GM04504 (cell line): ENCODE data around the gene EEF1AKMT3.

Experiments used
- DNase-seq: peaks from one replicate; pipeline ENCODE4 v3.0.0-alpha.2; 2012; ENCODE audit warnings: low read depth

EEF1AKMT3 gene

DNA sequence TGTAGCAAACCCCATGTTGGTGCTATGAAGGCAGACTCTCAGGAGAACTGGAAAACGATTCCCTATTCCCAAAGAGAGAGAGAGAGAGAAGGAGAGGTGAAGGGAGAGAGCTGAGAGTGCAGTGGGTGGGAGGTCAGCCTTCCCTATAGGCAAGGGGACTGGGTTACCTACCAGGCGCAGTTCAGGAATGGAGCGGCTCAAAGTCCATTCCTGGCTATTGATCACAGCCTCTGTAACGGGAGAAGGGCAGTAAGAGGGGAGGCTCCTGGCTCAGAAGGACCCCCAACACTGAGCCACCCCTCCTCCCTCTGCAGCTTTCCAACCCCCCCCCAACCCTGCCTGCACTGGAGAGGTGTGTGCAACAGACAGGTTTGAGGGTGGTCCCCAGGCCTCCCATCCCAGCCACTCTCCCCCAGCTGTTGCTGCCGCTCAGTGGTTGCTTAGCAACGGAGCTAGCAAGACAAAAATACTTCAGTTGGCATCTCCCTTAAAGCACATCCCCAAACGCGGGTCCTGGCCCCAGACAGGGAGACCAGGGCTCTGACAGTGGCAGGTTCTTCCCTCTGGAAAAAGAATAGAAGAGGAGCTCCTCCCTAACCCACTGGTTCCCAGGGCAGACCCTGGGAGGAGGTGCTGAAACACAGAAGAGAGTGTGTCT, 37.1 kb upstream of the EEF1AKMT3 start:
- DNase-seq: no peak

- DNase-seq: no peak
These were observed 36.3 kb upstream of the EEF1AKMT3 start for GRCh38 chr12:57735952-57736740.

DNA sequence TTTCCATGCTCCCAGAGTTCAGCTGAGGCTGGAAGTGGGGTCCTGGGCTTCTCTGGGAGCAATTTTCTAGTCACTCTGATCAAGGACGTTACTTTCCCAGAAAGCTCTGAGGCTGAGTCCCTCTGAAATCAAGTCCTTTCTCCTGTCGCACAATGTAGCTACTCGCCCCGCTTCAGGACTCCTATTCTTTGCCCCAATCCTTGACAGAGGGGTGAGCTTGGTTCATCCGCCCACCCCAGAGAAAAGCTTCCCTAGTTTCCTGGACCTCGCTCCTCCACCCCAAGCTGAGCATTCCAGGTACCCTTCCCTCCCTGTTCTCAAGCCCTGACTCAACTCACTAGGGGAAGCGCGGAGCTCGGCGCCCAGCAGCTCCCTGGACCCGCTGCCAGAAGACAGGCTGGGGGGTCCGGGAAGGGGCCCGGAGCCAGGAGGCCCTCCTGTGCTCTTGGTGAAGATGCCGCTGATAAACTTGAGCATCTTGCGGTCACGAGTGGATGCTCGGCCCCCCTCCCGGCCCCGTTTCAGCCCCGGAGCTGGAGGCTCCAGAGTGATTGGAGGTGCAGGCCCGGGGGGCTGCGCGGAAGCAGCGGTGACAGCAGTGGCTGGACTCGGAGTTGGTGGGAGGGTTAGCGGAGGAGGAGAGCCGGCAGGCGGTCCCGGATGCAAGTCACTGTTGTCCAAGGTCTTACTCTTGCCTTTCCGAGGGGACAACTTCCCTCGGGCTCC, 35.5 kb upstream of the EEF1AKMT3 start:
- no peak for DNase-seq

GRCh38 chr12:57737467-57738460, 34.6 kb upstream of the EEF1AKMT3 start:
- DNase-seq: no peak

DNA sequence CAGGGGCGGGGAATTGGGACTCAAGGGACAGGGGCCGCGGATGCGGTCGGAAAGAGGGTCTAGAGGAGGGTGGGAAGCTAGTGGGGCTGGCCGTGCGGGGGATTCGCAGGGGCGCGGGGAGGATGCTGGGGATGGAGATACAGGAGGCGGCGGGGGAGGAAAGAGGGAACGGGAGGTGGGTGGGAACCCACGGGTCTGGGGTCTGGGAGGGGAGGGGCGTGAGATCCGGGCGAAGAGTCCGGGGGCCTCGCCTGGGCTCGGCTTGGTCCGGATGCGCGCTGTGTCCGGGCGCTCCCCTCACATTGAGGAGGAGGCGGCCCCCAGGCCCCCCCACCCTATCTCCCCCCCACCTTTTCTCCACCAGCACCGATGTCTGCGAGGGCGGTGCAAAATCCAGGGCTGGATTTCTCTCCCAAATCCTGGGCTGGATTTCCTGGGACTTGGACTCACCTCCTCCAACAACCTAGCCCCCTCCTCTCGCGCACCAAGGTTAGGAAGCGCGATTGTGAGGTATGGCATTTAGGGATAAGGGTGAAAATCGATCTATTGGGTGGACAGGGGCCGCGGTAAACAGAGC, 33.7 kb upstream of the EEF1AKMT3 start, which contains the start of gene AGAP2:
AGAP2 (minus strand) TSS at position 82 of the 577 bp plus-strand sequence. CDS start 496 bp downstream, outside the sequence.
- no peak for DNase-seq

- no peak for DNase-seq
These were observed 33.0 kb upstream of the EEF1AKMT3 start for GRCh38 chr12:57739387-57739786.

DNA sequence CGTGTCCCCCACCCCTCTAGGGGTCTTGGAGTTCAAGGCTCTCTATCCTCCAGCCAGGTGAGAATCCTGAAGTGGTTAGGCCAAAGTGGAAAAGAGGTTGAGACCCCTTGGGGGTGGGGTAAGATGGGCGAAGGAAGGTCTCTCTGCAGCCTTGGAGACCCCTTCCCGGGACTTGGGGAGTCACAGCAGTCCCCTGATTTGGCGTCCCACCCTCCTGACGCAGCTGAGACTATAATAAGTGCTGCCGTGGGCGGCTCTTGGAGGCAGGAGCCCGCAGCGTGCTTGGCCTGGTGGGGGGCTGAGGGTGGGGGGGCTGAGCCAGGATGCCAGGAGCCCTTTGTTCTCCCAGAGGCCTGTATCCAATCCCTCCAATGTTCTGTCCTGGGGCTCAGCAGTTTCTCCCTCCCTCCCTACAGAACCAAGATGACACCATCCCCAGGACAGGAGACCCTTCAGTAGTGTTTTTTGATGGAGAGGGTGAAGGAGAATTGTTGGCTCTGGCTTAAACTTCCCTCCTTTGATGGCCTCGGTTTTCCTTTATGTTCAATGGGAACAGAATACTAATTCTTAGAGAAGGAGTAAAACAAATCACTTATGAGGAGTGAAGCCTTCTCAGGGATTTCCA, 32.4 kb upstream of the EEF1AKMT3 start:
- DNase-seq: no peak

- no peak for DNase-seq
These were observed 31.6 kb upstream of the EEF1AKMT3 start for GRCh38 chr12:57740656-57741412.

DNA sequence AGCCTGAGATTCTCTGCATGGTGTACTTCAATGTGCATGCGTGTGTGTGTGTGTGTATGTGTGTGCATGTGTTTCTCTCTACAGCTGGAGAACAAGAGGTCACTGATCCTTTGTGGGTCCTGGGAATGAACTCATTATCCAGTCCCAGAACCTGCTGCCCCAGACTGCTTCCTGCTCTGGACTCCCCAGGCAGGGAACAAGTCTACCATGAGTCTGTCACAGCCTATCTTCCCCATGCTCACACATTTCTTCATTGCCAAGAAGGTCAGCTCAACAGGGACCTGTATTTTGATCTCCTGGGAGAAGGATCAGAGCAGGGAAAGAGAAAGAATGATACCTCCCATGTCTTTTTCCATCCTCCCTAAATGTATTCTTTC, 31.0 kb upstream of the EEF1AKMT3 start:
- no peak for DNase-seq

DNA sequence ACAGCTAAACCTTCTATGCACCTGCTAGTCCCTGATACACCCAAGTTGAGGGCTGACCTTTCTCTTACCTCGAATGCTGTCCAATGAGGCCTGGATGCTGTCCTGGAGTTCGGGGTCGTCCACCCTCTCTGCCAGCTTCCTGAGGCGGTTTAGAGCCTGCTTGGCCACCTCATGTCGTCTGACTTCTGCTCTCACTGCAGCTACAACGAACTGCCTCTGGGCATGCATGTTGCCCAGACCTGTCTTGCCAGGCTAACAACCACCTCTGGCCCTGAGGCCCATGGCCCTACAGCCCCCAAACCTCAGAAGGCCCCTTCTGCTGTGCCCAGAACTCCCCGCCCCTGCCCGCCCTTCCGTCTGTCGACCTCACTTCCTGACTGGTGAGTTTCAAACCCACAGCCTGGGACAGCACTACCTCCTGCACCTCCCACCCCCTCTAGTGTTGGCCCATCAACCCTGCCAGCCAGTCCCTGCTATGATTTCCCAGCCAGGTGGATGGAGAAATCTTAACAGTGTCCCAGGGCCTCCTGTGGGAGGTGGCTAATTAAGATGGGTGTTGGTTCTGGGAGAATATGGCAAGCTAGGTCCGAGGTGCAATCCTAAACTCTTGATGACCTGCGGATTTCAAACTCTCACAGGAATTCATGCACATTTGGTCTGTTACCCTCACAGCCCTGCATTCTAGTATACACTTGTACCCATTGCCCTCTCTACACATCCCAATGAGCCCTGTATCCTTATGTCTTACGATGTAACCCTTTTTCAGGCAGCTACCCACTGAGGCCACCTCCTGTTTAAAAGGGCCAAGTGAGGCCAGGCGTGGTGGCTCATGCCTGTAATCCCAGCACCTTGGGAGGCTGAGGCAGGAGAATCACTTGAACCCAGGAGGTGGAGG, 30.3 kb upstream of the EEF1AKMT3 start:
- no peak for DNase-seq

DNA sequence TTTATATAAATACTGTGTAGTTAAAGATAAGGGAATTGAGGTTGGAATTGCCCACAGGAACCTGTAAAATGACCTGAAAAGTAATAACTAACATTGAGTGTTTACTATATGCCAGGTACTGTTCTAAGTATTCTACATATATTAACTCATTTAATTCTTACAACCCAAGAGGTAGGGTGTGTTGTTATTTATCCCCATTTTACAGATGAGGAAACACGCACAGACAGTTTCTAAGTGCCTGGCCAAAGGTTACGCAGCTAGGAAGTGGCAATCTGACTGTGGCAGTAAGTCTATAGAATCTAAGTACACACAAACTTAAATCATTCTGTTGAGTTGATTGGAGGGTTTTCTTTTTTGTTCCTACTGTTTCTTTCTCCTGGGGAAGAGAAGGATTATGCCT, 28.6 kb upstream of the EEF1AKMT3 start:
- DNase-seq: no peak

GRCh38 chr12:57744194-57744776, 28.1 kb upstream of the EEF1AKMT3 start:
- DNase-seq: no peak

DNA sequence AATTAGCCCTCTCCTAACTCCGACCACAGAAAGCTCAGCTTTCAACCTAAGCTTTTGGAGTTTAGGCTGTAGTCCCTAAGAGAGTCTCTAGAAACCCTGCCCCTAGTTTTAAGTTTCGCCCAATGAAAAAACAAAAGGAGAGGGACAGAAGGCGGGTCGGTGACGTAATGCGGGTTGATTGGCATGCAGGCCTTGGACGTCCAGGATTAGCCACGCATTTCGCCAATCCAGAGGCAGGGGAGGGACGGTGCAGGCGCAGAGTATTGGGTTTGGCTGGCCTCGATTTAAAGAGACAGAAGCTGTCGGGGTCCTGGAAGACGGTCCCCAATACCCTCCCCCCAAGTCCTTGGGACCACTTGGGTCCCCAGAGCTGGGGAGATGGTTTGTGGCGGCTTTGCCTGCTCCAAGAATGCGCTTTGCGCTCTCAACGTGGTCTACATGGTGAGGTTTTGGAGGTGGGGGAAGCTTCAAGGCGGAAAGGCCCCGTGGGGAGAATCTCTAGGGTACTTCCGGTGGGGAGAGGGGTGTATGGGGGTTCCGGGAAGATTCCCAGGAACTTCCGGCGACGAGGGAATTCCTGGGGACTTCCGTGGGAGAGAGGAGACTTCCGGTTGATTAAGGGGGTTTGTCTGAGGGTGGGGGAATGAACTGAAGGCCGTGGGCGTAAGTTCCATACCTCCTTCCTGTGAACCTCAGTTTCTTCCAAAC, 27.5 kb upstream of the EEF1AKMT3 start, which contains the start of gene TSPAN31:
TSPAN31 (plus strand) TSS at position 263 of the 708 bp plus-strand sequence; CDS start at position 379, 116 bp downstream.
- DNase-seq: peak; percentile 98

- no peak for DNase-seq
These were observed 26.9 kb upstream of the EEF1AKMT3 start for GRCh38 chr12:57745485-57745881.

DNA sequence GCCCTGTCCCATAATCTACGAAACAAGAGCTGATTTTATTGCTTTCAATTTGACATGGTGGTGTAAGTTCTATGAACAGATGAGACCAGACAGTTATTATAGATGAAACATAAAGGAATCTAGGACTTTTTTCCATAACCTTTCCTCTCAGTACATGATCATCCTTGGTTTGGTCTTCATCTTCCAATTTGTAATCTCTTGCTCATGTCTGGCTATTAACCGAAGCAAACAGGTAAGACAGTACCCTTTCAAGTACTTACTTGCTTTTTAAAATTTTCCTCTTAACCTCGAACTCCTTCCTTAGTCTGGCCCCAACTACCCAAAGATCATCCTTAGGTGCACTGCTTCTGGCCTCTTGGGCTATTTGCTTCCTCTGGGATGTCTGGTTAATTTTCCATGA, 26.4 kb upstream of the EEF1AKMT3 start:
- DNase-seq: no peak

GRCh38 chr12:57749061-57749460, 23.4 kb upstream of the EEF1AKMT3 start:
- no peak for DNase-seq

DNA sequence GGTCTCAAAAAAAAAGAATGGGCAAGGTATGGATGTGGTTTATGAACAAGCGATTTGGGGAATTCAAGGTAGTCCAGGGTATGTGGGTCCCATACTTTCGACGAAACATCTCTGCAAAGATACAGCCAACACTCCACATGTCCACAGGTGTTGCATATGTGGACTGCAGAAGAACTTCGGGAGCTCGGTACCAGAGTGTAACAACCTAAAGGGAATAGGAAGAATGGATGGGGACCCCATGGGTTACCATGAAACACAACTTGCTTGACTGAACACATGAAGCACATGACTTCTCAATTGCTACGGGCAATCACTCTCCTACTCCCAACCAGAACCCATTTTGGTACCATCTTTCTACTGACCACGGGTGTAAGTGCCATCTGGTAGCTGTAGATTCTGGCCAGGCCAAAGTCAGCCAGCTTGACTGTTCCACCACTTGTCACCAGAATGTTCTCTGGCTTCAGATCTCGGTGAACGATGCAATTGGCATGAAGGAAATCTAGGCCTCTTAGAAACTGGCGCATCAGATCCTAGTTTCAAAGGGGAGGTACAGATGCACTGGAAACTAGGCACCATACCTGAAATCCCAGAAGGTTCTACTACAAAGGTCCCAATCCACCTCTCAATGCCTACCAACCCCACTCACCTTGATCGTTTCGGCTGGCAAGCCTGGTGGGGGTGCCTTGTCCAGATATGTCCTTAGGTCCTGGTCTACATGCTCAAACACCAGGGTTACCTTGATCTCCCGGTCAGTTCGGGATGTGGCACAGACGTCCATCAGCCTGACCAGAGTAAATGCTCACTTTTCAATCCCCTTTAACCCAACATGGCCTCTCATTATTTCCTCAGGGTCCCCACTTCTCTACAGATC, 21.6 kb upstream of the EEF1AKMT3 start:
- no peak for DNase-seq
